Fibroblast of pulmonary artery (primary cell): ENCODE results near the gene UQCRC1.

Source experiments
- DNase-seq: peaks from one replicate; pipeline ENCODE4 v3.0.0-alpha.2; 2010; ENCODE audit warnings: low read depth
- H3K4me3 ChIP-seq: replicated peaks from 2 replicates; pipeline ENCODE4 v1.5.1; 2011; ENCODE audit warnings: low read depth, mild to moderate bottlenecking, control low read depth, low read length, moderate library complexity
- TF ChIP-seq, protein P1 (sequence below): IDR thresholded peaks from 2 replicates; pipeline ENCODE4 v1.5.1; 2011; ENCODE audit warnings: mild to moderate bottlenecking, control low read depth, low read length, inconsistent platforms; ENCODE audit errors: missing control alignments

Gene UQCRC1

DNA sequence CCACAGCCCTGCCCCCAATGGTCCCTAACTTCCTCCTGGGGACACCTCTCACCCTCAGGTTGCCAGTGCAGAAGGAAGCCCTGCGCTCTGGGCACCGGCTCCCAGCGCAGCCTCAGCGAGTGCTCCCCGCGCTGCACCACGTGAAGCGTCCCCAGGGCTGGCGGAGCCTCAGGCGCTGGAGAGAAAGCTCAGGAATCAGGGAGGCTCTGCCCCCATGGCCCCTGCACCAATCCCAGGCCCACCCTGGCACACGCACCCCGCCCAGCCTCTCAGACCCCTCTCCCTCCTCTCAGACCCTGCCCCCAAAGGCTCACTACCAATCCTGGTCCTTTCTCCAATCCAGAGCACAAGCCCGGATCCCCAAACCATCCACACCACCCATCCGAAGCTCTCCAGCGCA, 21.2 kb downstream of the UQCRC1 start:
- DNase-seq: no peak
- TF ChIP-seq, protein P1, sequence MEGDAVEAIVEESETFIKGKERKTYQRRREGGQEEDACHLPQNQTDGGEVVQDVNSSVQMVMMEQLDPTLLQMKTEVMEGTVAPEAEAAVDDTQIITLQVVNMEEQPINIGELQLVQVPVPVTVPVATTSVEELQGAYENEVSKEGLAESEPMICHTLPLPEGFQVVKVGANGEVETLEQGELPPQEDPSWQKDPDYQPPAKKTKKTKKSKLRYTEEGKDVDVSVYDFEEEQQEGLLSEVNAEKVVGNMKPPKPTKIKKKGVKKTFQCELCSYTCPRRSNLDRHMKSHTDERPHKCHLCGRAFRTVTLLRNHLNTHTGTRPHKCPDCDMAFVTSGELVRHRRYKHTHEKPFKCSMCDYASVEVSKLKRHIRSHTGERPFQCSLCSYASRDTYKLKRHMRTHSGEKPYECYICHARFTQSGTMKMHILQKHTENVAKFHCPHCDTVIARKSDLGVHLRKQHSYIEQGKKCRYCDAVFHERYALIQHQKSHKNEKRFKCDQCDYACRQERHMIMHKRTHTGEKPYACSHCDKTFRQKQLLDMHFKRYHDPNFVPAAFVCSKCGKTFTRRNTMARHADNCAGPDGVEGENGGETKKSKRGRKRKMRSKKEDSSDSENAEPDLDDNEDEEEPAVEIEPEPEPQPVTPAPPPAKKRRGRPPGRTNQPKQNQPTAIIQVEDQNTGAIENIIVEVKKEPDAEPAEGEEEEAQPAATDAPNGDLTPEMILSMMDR: no peak

DNA sequence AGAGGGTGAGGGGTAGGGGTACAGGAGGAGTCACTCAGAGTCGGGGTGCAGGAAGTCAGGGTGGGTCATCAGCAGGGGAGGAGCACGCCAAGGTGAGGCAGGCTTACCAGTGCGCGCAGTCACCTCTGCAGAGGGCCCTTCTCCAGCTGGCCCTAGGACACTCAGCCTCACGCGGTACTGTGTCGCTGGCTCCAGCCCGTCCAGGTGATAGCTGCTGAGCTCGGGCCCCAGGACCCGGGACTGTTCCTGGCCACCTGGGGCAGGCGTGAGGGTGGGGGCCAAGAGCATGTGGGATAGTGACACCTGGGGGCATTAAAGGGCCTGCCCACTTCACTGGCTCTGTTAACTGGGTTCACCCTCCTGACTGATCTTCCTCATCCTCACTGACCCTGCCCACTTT, 21.8 kb downstream of the UQCRC1 start:
- no peak overlapping the region for H3K4me3 ChIP-seq
- DNase-seq: no peak
- TF ChIP-seq, protein P1: no peak

More for the DNA sequence above, 21.2 kb downstream of the UQCRC1 start:
- no peak overlapping the region for H3K4me3 ChIP-seq

DNA sequence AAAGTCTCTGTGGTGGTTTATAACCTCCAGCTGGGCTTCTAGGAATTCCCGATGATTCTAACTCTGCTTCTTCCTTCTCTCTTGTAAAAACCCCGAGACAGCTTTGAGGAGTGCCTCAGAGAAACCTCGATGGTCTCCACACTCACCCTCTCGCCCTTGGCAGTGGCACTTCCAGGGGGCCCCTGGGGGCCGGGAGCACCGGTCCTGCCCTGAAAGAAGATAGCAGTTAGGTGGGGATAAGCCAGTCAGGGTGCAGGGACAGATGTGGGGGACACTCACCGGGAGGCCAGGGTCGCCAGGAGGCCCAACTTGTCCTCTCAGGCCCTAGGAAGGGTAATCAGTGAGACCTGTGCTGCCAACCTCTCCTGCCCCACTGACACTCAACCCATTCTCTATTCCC, 24.0 kb downstream of the UQCRC1 start:
- no peak for DNase-seq
- no peak overlapping the region for H3K4me3 ChIP-seq
- TF ChIP-seq, protein P1: no peak

DNA sequence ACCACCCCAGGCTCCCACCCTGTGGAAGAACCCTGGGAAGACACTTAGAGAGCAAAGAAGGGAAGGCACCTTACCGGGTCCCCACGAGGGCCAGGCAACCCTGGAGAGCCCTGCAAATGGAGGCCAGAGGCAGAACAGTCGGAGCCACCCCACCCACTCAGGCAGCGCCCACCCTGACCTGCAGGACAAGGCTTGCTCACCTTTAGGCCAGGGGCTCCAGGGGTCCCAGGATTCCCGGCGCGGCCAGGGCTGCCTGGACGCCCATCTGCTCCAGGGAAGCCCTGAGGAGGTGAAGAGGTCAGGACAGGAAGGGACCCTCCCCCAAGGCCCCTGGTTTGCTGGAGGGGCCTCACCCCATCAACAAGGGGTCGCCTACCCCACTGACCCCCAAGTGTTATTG, 24.6 kb downstream of the UQCRC1 start:
- no peak overlapping the region for H3K4me3 ChIP-seq
- no peak for DNase-seq
- TF ChIP-seq, protein P1: no peak

DNA sequence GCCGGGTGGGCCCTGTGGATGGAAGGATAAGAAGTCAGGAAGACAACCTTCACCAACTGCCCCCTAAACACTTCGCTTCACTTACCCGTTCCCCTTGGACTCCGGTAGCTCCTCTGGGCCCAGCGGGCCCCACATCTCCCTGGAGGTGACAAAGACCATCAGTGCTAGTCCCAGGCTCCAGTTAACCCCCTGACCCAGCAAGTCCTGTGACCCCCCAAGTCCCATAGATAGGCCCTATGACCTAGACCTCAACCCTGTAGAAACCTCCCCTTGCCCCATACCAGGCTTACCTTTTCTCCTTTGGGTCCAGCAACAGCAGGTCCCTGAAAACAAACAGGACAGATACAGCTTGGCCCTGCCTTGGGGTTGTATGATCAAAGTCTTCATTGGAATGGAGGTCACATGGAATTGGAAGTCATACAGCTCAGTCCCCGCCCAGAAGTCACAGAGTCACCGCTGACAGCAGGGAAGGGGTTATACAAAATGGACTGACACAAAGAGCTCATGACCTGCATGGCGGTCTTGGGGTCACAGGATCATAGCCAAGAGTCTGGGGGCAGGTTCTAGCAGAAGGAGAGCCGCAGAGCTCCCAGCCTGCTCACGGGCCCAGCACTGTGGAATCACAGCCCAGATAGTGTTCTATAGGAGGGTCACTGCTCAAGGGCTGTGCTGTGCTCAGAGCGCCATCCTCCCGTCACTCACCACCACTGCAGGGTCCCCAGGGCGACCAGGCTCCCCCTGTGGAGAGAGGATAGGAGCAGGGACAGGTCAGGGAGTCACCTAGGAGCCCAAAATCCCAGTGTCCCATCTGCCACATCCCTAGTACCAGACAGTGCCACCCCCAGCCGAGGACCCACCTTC, 27.6 kb downstream of the UQCRC1 start:
- TF ChIP-seq, protein P1: no peak
- no peak for DNase-seq
- no peak overlapping the region for H3K4me3 ChIP-seq

DNA sequence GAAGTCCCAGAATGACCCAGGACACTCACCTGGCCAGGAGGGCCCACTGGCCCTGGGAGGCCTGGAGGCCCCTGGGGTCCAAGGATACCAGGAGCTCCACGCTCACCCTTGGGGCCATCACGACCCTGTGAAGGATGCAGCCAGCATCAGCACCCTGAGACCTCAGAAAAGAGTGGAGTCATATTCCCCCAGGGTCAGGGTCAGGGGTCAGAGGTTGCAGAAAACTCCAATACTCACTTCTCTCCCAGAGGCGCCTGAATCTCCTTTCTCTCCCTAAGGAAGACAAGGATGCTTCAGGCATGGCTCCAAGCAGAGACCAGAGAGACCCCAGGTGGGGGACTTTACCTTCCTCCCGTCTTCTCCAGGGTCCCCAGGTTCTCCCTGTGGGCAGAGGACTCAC, 32.8 kb downstream of the UQCRC1 start:
- H3K4me3 ChIP-seq: no peak overlapping the region
- DNase-seq: no peak
- TF ChIP-seq, protein P1: no peak

DNA sequence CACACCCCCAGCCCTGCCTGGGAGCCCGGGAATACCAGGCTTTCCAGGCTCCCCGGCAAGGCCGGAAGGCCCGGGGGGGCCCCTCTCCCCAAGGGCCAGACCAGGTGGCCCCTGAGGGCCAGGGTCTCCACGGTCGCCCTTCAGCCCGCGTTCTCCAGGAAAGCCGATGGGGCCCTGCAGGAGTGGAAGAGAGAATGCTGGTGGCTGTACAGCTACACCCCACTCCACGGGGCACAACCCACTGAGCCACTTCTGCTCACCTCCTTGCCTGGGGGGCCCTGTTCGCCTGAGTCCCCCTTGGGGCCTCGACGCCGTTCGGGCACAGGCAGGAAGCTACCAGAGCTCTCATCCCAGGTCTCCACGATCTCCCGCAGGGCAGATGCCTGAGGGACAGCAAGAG, 34.1 kb downstream of the UQCRC1 start:
- no peak for DNase-seq
- H3K4me3 ChIP-seq: no peak overlapping the region
- TF ChIP-seq, protein P1: no peak
